Tibial artery (tissue), 4 donors: Measurements from ENCODE around the gene UBFD1.

ENCODE experiments used
- DNase-seq, 2 donors: peaks; one replicate each; pipeline ENCODE4 v3.0.0-alpha.2; 2019
- H3K27ac ChIP-seq, 2 donors: fragments of 200-600 bp; sonication (generic) in 1 of 2; 1 replicate in 1 of 2; 2 replicates in 1 of 2; pipeline ENCODE4 v1.5.1; 2018 to 2019; ENCODE audit warnings: mild to moderate bottlenecking in 1 of 2
- H3K27me3 ChIP-seq, 2 donors: fragments of 200-600 bp; sonication (generic) in 1 of 2; one replicate each; pipeline versions ENCODE4 v1.5.1 to v1.6.0; 2016 to 2019
- H3K36me3 ChIP-seq, 3 donors: fragments of 200-600 bp; sonication (generic) in 2 of 3; one replicate each; pipeline ENCODE4 v1.5.1; 2016 to 2019; ENCODE audit warnings: mild to moderate bottlenecking in 2 of 3
- H3K4me1 ChIP-seq, 4 donors: fragments of 200-600 bp; sonication (generic) in 2 of 4; 1 replicate in 3 of 4; 2 replicates in 1 of 4; pipeline ENCODE4 v1.5.1; 2016 to 2019
- H3K4me3 ChIP-seq, 2 donors: fragments of 200-600 bp; sonication (generic) in 1 of 2; 1 replicate in 1 of 2; 2 replicates in 1 of 2; pipeline ENCODE4 v1.5.1; 2018 to 2019; ENCODE audit warnings: mild to moderate bottlenecking in 2 of 2
- H3K9me3 ChIP-seq, 3 donors: fragments of 200-600 bp; sonication (generic) in 1 of 3; one replicate each; pipeline ENCODE4 v1.5.1; 2016 to 2019
- intact Hi-C: fragments of 100-400 bp; cut with DNase I; formaldehyde crosslinking; loops from one replicate; pipeline ENCODE4 v1.15.0; 2023; ENCODE audit warnings: low total_unique reads
- TF ChIP-seq, protein P1 (sequence below), 2 experiments: fragments of 200-600 bp in 1 of 2; fragments of 450-650 bp in 1 of 2; IDR thresholded peaks; one replicate each; pipeline ENCODE4 v1.5.1; 2017 to 2019; ENCODE audit warnings: antibody characterized with exemption in 2 of 2, mild to moderate bottlenecking in 1 of 2, moderate library complexity in 1 of 2

UBFD1 gene

GRCh38 chr16:23521037-23521743, 36.3 kb upstream of the UBFD1 start:
- TF ChIP-seq, protein P1, sequence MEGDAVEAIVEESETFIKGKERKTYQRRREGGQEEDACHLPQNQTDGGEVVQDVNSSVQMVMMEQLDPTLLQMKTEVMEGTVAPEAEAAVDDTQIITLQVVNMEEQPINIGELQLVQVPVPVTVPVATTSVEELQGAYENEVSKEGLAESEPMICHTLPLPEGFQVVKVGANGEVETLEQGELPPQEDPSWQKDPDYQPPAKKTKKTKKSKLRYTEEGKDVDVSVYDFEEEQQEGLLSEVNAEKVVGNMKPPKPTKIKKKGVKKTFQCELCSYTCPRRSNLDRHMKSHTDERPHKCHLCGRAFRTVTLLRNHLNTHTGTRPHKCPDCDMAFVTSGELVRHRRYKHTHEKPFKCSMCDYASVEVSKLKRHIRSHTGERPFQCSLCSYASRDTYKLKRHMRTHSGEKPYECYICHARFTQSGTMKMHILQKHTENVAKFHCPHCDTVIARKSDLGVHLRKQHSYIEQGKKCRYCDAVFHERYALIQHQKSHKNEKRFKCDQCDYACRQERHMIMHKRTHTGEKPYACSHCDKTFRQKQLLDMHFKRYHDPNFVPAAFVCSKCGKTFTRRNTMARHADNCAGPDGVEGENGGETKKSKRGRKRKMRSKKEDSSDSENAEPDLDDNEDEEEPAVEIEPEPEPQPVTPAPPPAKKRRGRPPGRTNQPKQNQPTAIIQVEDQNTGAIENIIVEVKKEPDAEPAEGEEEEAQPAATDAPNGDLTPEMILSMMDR (IDR thresholded peaks at IDR 0.05): no peak
- Histone ChIP-seq H3K27ac (no peak overlapping the region), H3K27me3 (no peaks in the 10 kb centered on the region), H3K4me3 (no peak overlapping the region), H3K36me3 (peaks cover 30 to 55% (median 31%) of the 10 kb centered on the region in 3 donors), H3K4me1 (no peaks in the 10 kb centered on the region), H3K9me3 (no peaks in the 10 kb centered on the region)
- intact Hi-C loops: no loop called here
- no peak for DNase-seq

- no peaks in the 10 kb centered on the region for H3K9me3 ChIP-seq
- no peak overlapping the region for H3K27ac ChIP-seq
- TF ChIP-seq, protein P1 (IDR thresholded peaks at IDR 0.05): no peak
- H3K36me3 ChIP-seq: peaks cover 31 to 57% (median 31%) of the 10 kb centered on the region in 3 donors
- no peak overlapping the region for H3K4me3 ChIP-seq
- DNase-seq: no peak
- intact Hi-C loops: no loop called here
- no peaks in the 10 kb centered on the region for H3K4me1 ChIP-seq
- H3K27me3 ChIP-seq: no peaks in the 10 kb centered on the region
Observed at GRCh38 chr16:23521965-23522364, 35.6 kb upstream of the UBFD1 start.

- H3K9me3 ChIP-seq: no peaks in the 10 kb centered on the region
- peaks cover 32 to 70% (median 41%) of the 10 kb centered on the region in 3 donors for H3K36me3 ChIP-seq
- no peaks in the 10 kb centered on the region for H3K27me3 ChIP-seq
- no peak overlapping the region for H3K27ac ChIP-seq
- intact Hi-C loops: no loop called here
- TF ChIP-seq, protein P1 (IDR thresholded peaks at IDR 0.05): no peak
- no peaks in the 10 kb centered on the region for H3K4me1 ChIP-seq
- H3K4me3 ChIP-seq: no peak overlapping the region
- no peak for DNase-seq
Observed at GRCh38 chr16:23523321-23523720, 34.2 kb upstream of the UBFD1 start.

GRCh38 chr16:23523876-23524385, 33.6 kb upstream of the UBFD1 start:
- Histone ChIP-seq H3K36me3 (peaks cover 38 to 77% (median 47%) of the 10 kb centered on the region in 3 donors), H3K4me3 (no peak overlapping the region), H3K27ac (no peak overlapping the region), H3K27me3 (no peaks in the 10 kb centered on the region), H3K4me1 (no peaks in the 10 kb centered on the region), H3K9me3 (no peaks in the 10 kb centered on the region)
- DNase-seq: no peak
- intact Hi-C loops: no loop called here
- TF ChIP-seq, protein P1 (IDR thresholded peaks at IDR 0.05): no peak

- TF ChIP-seq, protein P1 (IDR thresholded peaks at IDR 0.05): no peak
- Histone ChIP-seq H3K4me3 (no peak overlapping the region), H3K27me3 (no peaks in the 10 kb centered on the region), H3K4me1 (no peaks in the 10 kb centered on the region), H3K36me3 (peaks cover 46 to 77% (median 57%) of the 10 kb centered on the region in 3 donors), H3K27ac (no peak overlapping the region), H3K9me3 (no peaks in the 10 kb centered on the region)
- intact Hi-C loops: no loop called here
- no peak for DNase-seq
Observed at GRCh38 chr16:23524886-23525285, 32.6 kb upstream of the UBFD1 start.
